GM18909 (cell line): ENCODE measurements around the gene TATDN2.

Experiments
- ATAC-seq: cut with Tn5 transposase; IDR thresholded peaks from one replicate; pipeline ENCODE4 v1.9.1; 2021; ENCODE audit warnings: mild to moderate bottlenecking; ENCODE audit not compliant: unreplicated experiment, poor library complexity

TATDN2 gene

DNA sequence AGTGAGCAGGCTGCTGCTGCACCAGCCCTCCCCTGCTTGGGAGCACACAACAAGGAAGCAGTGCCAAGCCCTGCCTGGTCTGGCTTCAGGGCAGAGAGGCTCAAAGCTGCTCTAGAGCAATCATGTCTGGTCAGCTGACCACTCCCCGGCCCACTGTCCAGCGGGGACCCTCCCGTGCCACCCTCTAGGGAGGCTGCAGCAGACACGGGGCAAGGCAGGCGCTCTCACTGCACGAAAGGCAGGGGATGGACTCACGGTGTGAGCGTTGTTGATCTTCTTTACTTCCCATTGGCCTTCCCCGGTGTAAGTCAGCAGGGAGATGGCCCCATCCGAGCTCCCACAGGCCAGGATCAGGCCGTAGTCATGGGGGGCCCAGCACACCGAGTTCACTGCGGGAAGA is 63.5 kb downstream of the TATDN2 start:
- ATAC-seq = no peak

DNA sequence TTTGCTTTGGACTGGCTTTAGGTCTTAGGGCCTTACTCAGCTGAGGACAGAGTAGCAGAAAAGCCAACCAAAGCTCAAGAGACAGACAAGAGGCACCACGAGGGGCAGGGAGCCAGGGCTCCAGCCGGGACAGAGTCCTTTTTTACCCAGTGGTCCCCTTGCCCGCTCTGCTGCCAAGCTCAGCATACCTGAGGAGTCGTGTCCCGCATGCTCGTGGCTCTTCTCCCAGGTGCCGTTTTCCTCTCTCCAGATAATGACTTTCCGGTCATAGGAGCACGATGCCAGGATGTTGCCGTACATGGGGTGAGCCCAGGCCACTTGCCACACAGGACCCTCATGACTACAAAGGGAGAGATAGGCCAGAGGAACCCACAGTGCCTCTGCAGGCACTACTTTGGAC is 64.1 kb downstream of the TATDN2 start:
- ATAC-seq = no peak

GRCh38 chr3:10312861-10313260 is 64.6 kb downstream of the TATDN2 start:
- no peak for ATAC-seq

GRCh38 chr3:10315101-10315500 is 66.8 kb downstream of the TATDN2 start:
- ATAC-seq = no peak

GRCh38 chr3:10315771-10316344 is 67.6 kb downstream of the TATDN2 start:
- no peak for ATAC-seq

GRCh38 chr3:10317311-10317960 is 69.2 kb downstream of the TATDN2 start:
- ATAC-seq = no peak

DNA sequence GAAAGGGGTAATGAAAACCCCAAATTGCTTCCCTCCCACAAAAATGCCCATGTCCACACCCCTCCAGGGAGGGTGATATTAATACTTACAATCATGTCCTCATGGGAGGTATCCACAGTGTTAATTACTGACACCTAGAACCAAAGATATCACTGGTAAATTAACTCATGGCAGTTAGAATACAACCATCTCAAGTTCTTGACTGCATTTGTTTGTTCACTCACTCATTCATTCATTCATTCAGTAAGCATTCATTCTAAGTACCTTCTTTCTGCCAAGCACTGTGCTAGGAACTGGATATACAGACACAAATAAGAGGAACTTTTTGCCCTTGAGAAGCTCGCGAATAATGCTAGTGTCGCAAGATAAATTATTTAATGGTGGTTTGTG is 69.7 kb downstream of the TATDN2 start:
- no peak for ATAC-seq

DNA sequence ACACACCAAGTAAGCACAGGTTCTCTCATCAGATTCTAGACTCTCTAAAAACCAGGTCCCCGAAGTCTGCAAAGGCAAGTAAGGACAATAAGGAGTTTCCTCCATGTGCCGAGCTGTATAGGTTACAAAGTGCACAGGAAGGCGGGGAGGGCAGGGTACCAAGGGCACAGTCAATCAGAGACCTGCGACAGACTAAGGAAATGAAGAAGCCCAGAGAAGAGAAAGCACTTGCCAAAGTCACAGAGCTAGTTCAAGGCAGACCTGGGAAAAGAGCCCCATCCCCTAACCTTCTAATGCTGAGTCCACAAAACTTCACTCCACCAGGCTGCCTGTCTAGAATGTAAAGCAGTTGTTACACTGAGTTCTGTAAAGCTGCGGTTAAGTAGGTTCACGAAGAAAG is 71.0 kb downstream of the TATDN2 start:
- no peak for ATAC-seq

DNA sequence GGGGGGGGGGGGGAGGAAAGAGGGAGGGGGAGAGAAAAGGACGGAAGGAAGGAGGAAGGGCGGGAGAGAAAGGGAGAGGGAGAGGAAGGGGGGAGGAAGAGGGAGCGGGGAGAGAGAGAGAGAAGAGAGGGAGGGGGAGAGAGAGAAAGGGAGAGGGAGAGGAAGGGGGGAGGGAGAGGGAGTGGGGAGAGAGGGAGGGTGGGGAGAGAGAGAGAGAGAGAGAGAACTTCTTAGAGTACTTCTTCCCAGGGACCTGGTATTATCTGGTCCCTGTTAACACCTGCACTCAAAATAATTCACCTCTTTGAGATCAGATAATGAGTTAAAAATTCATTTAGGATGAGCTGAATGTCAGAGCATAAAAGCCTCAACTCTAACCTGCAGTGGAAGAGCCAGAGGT is 71.5 kb downstream of the TATDN2 start:
- no peak for ATAC-seq

GRCh38 chr3:10320320-10320677 is 72.0 kb downstream of the TATDN2 start:
- no peak for ATAC-seq

DNA sequence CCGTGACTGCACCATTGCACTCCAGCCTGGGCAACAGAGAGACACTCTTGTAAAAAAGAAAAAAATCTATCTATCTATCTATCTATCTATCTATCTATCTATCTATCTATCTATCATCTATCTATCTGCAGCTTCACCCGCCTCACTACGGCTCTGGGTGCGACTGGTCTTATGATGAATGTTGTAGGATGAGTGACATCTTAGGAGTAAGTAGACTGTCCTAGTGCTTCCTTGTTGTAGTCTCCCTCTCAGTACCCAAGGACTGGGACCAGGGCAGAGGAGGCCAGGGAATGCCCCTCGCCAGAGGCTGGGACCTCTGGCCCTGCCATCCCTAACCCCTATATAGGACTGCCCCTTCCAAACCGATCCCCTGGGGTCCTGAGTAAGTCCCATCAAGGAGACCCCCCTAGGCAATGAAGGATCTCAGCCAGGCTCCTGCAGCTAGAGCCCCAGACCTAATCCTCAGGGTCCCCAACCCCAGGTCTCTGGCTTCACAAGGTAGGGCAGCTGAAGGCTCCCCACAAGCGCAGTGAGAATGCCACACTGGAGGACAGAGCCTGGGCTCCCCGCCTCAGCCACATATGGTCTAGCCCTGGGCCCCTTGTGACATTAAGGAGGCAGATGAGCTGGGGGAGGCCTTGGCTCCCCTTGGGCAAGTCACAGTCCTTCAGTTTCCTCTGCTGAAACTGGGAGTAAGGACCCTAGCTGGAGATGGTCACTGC is 73.5 kb downstream of the TATDN2 start:
- no peak for ATAC-seq

GRCh38 chr3:10322352-10322710 is 74.1 kb downstream of the TATDN2 start:
- no peak for ATAC-seq

DNA sequence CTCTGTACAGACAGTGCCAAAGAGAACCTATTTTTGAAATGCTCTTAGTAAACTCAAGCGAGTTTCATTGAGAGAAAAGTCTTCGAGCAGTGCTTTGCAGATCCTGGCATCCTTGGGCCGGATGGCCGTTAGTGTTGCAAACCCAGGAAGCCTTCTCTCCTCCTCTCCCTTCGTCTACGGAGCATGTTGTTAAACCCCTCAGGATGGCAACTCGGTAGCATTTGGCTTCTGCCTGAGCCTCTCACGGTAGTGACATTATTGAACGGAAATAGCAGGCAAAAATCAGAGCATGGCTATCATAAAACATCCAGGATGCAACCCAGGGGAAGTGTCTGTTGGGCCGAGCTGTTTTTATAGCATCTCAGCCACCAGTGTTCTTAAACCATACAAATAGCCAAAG is 79.3 kb downstream of the TATDN2 start:
- no peak for ATAC-seq

DNA sequence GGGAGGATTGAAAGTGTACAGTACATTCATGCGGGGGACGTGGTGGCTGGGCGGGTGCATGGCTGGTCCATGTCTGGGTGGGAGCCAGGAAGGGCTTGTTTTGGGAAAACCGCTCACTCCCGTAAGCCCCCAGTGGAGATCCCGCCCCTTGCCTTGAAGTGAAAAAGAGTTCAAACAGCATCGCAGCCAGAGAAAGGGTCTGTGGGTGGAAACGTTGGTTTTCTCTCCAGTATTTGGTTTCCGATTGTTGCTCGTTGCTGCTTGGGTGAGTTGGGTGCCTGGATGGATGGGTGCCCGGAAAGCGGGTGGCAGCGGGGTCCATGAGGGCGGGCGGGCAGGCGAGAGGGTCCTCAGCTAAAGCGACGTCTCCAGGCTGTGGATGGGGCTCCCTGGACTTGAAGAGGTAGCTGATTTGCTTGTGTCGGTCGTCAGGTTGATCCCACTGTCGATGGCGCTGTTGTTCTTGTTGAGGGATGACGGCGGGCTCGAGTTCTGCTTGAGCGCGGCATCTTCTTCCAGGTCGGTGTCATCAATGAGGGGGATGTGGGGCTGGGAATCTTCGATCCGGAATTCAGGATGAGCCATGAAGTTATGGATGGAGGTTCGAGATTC is 80.3 kb downstream of the TATDN2 start:
- no peak for ATAC-seq

- ATAC-seq = no peak
These were observed 81.3 kb downstream of the TATDN2 start for GRCh38 chr3:10329495-10330015.

DNA sequence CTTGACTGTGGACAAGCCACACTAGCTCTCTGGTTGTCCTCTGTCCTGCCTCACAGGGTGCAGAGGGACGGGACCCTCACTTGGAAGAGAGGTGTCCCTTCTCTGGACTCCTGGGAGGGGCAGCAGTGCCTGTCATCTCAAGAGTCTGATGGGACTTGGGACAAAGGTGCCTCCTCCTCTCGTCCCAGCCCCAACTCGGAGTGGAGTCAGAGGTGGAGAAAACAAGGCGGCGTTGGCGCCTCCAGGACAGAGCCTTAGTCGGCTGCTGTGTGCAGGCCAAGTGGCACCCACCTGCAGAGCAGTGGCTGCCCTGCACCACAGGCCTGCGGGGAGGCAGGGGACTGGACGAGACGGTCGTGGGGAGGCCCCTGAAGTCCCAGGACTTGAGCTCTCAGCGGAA is 82.1 kb downstream of the TATDN2 start:
- no peak for ATAC-seq
